Fibroblast of lung (primary cell): ENCODE data around the gene RPS6KA4. TPM values are rescaled to one million over a fixed set of nuclear protein-coding genes. Genes with fewer than 3 reads are reported as not detected.

Experiments
- DNase-seq, 2 donors: peaks; one replicate each; pipeline versions ENCODE4 v3.0.0 to v3.0.0-alpha.2; 2010; ENCODE audit warnings: low read depth in 2 of 2
- H2AFZ ChIP-seq: 2 replicates; pipeline ENCODE4 v1.5.1; 2012; ENCODE audit warnings: low read length, control low read depth, inconsistent platforms
- H3K27ac ChIP-seq: 2 replicates; pipeline ENCODE4 v1.5.1; 2011; ENCODE audit warnings: low read length, control low read depth; ENCODE audit not compliant: insufficient read depth
- H3K27me3 ChIP-seq: 2 replicates; pipeline ENCODE4 v1.5.1; 2011; ENCODE audit warnings: mild to moderate bottlenecking, low read length; ENCODE audit not compliant: control insufficient read depth, insufficient read depth
- H3K36me3 ChIP-seq: 2 replicates; pipeline ENCODE4 v1.5.1; 2011; ENCODE audit warnings: low read length; ENCODE audit not compliant: control insufficient read depth, insufficient read depth
- H3K4me1 ChIP-seq: 2 replicates; pipeline ENCODE4 v1.5.1; 2011; ENCODE audit warnings: low read length; ENCODE audit not compliant: control insufficient read depth, insufficient read depth; ENCODE audit errors: extremely low read depth
- H3K4me2 ChIP-seq: 2 replicates; pipeline ENCODE4 v1.5.1; 2011; ENCODE audit warnings: low read length, control low read depth; ENCODE audit not compliant: insufficient read depth; ENCODE audit errors: extremely low read depth
- H3K4me3 ChIP-seq, 4 experiments: fragments of 200-600 bp in 1 of 4; sonication (generic) in 1 of 4; replicated peaks in 1 of 4; 2 replicates each; pipeline ENCODE4 v1.5.1; 2011 to 2016; ENCODE audit warnings: low read length in 4 of 4, low read depth in 3 of 4, mild to moderate bottlenecking in 3 of 4, control low read depth in 2 of 4, inconsistent platforms in 1 of 4, mixed read lengths in 1 of 4; ENCODE audit not compliant: insufficient read depth in 1 of 4; ENCODE audit errors: control extremely low read depth in 1 of 4
- H3K79me2 ChIP-seq: 2 replicates; pipeline ENCODE4 v1.5.1; 2012; ENCODE audit warnings: mild to moderate bottlenecking, low read length, inconsistent platforms; ENCODE audit not compliant: control insufficient read depth, insufficient read depth
- H3K9ac ChIP-seq: 2 replicates; pipeline ENCODE4 v1.5.1; 2011; ENCODE audit warnings: mild to moderate bottlenecking, low read length, control low read depth; ENCODE audit not compliant: insufficient read depth
- H3K9me3 ChIP-seq: 2 replicates; pipeline ENCODE4 v1.5.1; 2012; ENCODE audit warnings: low read depth, low read length; ENCODE audit not compliant: control insufficient read depth, insufficient read depth
- H4K20me1 ChIP-seq: 2 replicates; pipeline ENCODE4 v1.5.1; 2011; ENCODE audit warnings: low read length; ENCODE audit not compliant: control insufficient read depth, insufficient read depth; ENCODE audit errors: extremely low read depth
- EZH2 ChIP-seq: IDR thresholded peaks from 2 replicates; pipeline ENCODE4 v1.5.1; 2012; ENCODE audit warnings: low read length, control low read depth, mild to moderate bottlenecking; ENCODE audit errors: missing control alignments
- polyA plus RNA-seq, 2 donors: library from polyadenylated mRNA; depleted of rRNA in 1 of 2; stranded (reverse) in 1 of 2; unstranded in 1 of 2; fragments of >200 nt; gene quantifications; 2 replicates each; pipeline ENCODE4 v1.2.1, GENCODE V29; 2011 to 2012; ENCODE audit warnings: missing spikeins in 1 of 2
- total RNA-seq: library from RNA; depleted of rRNA; stranded (reverse); fragments of >200 nt; gene quantifications from 2 replicates; pipeline ENCODE4 v1.2.1, GENCODE V29; 2014
- TF ChIP-seq, protein P1 (sequence below), 2 donors: IDR thresholded peaks in 1 of 2; conservative IDR thresholded peaks in 1 of 2; 1 replicate in 1 of 2; 2 replicates in 1 of 2; pipeline ENCODE4 v1.5.1; 2011 to 2012; ENCODE audit warnings: low read length in 2 of 2, control low read depth in 1 of 2, inconsistent platforms in 1 of 2, low read depth in 1 of 2, mild to moderate bottlenecking in 1 of 2

Gene RPS6KA4
- total and polyA plus RNA-seq, 2 donors (not counting 1 experiment from before 2014, with no cell fraction given): 15.9 to 27.6 TPM

DNA sequence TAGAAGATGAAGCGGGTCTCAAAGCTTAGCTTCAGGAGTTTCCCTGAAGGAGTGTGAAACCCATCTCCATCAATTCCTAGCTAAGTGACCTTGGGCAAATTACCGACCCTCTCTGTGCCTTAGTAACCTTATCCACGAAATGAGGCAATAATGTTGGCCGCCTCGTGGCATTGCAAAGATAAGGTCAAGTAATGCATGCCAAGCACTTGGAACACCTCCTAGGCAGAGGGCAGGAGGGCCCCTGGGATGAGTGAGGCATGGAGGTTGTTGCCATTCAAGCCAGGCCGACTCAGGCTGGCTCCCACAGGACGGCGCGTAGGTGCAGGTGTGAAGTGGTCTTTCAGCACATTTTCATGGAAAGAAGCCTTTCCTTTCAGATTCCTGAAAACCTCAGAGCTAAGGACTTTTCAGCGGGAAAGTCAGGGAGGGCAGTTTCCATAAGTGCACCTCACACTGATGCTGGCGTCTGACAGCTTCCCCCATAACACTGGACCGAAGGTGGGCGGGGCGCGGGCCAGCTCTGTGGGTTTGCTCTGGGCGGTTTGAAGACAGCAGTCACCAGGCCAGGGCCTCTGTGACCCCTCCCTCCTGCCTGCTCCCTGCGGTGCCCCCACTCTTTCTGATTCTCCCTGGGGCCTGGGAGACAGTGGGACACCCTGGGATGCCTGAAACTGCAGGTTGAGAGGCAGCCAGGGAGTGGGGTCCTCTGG, 25.2 kb downstream of the RPS6KA4 start:
- Histone ChIP-seq H4K20me1 (no peaks in the 10 kb centered on the region), H3K9ac (no peak overlapping the region), H3K27ac (no peak overlapping the region), H2AFZ (no peak overlapping the region), H3K4me2 (no peak overlapping the region), H3K79me2 (no peaks in the 10 kb centered on the region), H3K36me3 (no peaks in the 10 kb centered on the region), H3K27me3 (no peaks in the 10 kb centered on the region), H3K4me1 (no peaks in the 10 kb centered on the region), H3K4me3 (no peak overlapping the region), H3K9me3 (no peaks in the 10 kb centered on the region)
- TF ChIP-seq EZH2: no peak
- TF ChIP-seq, protein P1, sequence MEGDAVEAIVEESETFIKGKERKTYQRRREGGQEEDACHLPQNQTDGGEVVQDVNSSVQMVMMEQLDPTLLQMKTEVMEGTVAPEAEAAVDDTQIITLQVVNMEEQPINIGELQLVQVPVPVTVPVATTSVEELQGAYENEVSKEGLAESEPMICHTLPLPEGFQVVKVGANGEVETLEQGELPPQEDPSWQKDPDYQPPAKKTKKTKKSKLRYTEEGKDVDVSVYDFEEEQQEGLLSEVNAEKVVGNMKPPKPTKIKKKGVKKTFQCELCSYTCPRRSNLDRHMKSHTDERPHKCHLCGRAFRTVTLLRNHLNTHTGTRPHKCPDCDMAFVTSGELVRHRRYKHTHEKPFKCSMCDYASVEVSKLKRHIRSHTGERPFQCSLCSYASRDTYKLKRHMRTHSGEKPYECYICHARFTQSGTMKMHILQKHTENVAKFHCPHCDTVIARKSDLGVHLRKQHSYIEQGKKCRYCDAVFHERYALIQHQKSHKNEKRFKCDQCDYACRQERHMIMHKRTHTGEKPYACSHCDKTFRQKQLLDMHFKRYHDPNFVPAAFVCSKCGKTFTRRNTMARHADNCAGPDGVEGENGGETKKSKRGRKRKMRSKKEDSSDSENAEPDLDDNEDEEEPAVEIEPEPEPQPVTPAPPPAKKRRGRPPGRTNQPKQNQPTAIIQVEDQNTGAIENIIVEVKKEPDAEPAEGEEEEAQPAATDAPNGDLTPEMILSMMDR (conservative IDR thresholded peaks at IDR 0.05 in 1 of 2, IDR thresholded peaks at IDR 0.05 in 1 of 2; ENCODE audit: low read depth in 1 of 2, low read length in 2 of 2): no peak
- no peak for DNase-seq

DNA sequence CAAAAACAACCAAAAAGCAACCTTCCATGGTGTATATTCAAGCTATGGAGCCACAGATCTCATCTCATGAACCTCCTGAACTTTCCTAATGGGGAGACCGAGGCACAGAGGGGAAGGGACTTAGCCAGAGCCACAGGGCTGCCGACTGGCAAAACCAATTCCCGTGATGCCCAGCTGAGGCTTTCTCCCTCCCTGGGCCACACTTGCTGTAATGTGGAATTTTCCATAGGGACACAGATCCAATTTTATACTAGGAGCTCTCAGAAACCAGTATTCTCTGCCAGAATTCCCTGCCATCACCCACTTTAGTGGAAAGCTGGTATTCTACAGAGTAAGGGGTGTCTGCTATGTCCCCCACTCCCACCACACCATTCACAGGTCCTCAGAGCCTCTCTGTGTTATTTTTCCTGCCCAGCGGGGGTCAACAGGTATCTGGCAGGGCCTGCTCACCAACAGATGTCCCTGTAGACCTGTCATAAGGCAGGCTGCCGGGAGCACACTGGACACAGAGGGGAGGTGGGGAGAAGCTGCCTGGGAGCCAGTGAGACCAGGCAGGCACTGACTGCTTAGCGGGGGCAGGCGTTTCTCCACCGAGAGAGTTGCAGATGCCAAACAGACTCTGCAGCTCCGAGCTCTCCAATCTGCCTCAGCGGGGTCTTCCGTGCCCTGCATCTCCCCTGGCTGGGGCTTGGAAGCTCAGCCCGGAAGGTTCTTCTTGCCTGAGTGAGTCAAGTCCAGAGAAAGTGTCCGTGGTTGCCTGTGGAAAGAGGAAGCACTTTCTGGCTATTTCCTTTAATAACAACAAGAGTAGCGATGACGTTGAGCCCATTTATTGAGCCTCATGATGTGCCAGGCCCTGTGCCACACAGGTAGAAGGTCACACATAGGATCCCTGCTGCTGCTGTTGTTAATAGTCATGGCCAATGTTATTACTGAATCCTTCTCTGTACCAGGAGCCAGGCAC, 26.3 kb downstream of the RPS6KA4 start:
- Histone ChIP-seq H3K9me3 (no peaks in the 10 kb centered on the region), H3K36me3 (no peaks in the 10 kb centered on the region), H2AFZ (no peak overlapping the region), H3K9ac (no peak overlapping the region), H3K4me1 (no peaks in the 10 kb centered on the region), H3K27ac (no peak overlapping the region), H3K27me3 (no peaks in the 10 kb centered on the region), H3K79me2 (no peaks in the 10 kb centered on the region), H3K4me2 (no peak overlapping the region), H4K20me1 (no peaks in the 10 kb centered on the region), H3K4me3 (no peak overlapping the region)
- no peak for TF ChIP-seq EZH2
- TF ChIP-seq, protein P1 (conservative IDR thresholded peaks at IDR 0.05 in 1 of 2, IDR thresholded peaks at IDR 0.05 in 1 of 2; ENCODE audit: low read depth in 1 of 2, low read length in 2 of 2): no peak
- no peak for DNase-seq
